ENCODE measurements around the gene ARHGAP11A. TPM values are rescaled to one million over a fixed set of nuclear protein-coding genes. Genes with fewer than 3 reads are reported as not detected.
A peak's percentile ranks its signal among the peaks of the same experiment; 100 is the strongest.

The ARHGAP11A gene
- total RNA-seq, 2 donors from 2014 or later: 0.68 to 0.92 TPM

DNA sequence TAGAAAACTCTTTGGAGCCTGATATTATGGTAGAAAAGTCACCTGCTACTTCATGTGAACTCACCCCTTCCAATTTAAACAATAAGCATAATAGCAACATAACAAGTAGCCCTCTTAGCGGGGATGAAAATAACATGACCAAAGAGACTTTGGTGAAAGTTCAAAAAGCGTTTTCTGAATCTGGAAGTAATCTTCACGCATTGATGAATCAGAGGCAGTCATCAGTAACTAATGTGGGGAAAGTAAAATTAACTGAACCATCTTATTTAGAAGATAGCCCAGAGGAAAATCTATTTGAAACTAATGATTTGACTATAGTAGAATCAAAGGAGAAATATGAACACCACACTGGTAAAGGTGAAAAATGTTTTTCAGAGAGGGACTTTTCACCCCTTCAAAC is 21.1 kb downstream of the ARHGAP11A start:
- H3K27ac ChIP-seq: no peak overlapping the region

DNA sequence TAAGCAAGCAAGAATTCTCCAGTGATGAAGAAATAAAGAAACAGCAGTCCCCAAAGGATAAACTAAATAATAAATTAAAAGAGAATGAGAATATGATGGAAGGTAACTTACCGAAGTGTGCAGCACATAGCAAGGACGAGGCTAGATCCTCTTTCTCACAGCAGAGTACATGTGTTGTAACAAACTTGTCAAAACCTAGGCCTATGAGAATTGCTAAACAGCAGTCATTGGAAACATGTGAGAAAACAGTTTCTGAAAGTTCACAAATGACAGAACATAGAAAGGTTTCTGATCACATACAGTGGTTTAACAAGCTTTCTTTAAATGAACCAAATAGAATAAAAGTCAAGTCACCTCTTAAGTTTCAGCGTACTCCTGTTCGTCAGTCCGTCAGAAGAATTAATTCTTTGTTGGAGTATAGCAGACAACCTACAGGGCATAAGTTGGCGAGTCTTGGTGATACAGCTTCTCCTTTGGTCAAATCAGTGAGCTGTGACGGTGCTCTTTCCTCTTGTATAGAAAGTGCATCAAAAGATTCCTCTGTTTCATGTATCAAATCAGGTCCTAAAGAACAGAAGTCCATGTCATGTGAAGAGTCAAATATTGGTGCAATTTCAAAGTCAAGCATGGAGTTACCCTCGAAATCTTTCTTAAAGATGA is 21.7 kb downstream of the ARHGAP11A start:
- H3K27me3 ChIP-seq (replicated peaks; ENCODE audit: insufficient read depth): no peaks in the 10 kb centered on the region
- H3K4me1 ChIP-seq (ENCODE audit: control insufficient read depth in 1 of 2, low read depth in 2 of 2): no peaks in the 10 kb centered on the region
- TF ChIP-seq CTCF (IDR thresholded peaks at IDR 0.05): no peak
- DNase-seq (ENCODE audit: low spot score): no peak
- ATAC-seq (ENCODE audit: insufficient number of reproducible peaks, low FRiP score, low read depth): no peak
- H3K36me3 ChIP-seq: no peaks in the 10 kb centered on the region
- no peak overlapping the region for H3K4me3 ChIP-seq
- no peak overlapping the region for H3K27ac ChIP-seq
- H3K9me3 ChIP-seq: no peaks in the 10 kb centered on the region

More for the DNA sequence above, 21.1 kb downstream of the ARHGAP11A start:
- Histone ChIP-seq H3K4me3 (no peak overlapping the region), H3K27me3 (replicated peaks; ENCODE audit: insufficient read depth) (no peaks in the 10 kb centered on the region), H3K36me3 (no peaks in the 10 kb centered on the region), H3K9me3 (no peaks in the 10 kb centered on the region), H3K4me1 (ENCODE audit: control insufficient read depth in 1 of 2, low read depth in 2 of 2) (no peaks in the 10 kb centered on the region)
- ATAC-seq (ENCODE audit: insufficient number of reproducible peaks, low FRiP score, low read depth) (no peak), DNase-seq (ENCODE audit: low spot score) (no peak)
- TF ChIP-seq CTCF (IDR thresholded peaks at IDR 0.05): no peak

- Histone ChIP-seq H3K36me3 (no peaks in the 10 kb centered on the region), H3K27ac (no peak overlapping the region), H3K27me3 (replicated peaks; ENCODE audit: insufficient read depth) (no peaks in the 10 kb centered on the region), H3K4me1 (ENCODE audit: control insufficient read depth in 1 of 2, low read depth in 2 of 2) (no peaks in the 10 kb centered on the region), H3K4me3 (no peak overlapping the region), H3K9me3 (no peaks in the 10 kb centered on the region)
- ATAC-seq (ENCODE audit: insufficient number of reproducible peaks, low FRiP score, low read depth) (no peak), DNase-seq (ENCODE audit: low spot score) (no peak)
- no peak for TF ChIP-seq CTCF (IDR thresholded peaks at IDR 0.05)
Measured at GRCh38 chr15:32637704-32638103, 22.4 kb downstream of the ARHGAP11A start.

DNA sequence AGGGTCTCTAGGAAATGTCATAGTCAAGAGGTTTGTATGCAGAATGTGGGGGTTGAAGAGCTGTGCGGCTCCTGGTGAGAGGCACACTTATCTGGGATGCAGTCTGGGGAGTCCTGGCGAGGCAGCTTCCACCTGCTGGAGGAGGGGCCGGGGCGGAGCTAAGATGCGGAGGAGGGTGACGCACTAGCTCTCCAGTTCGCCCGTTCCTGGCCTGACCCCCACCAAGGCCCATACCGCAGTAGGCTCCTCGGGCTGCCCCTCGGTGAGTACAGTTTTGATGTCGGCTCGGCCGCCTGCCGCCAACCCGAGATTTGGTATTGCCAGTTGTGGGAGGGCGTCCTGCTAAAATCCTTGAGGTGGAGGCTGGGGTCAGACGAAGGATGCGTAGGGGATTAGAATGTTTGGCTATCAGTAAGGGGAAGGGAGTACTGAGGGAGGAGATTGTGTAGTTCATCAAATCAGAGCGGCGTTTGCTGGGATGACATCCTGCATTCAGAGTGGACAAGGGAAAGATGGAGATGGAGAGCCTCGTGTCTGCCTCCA is 26.3 kb downstream of the ARHGAP11A start, which contains the start of gene SCG5:
TSS of gene SCG5 (plus strand) at position 194 of the 543 bp plus-strand sequence. CDS start 1,883 bp downstream, outside the sequence.
- H3K9me3 ChIP-seq: no peaks in the 10 kb centered on the region
- ATAC-seq (ENCODE audit: insufficient number of reproducible peaks, low FRiP score, low read depth): no peak
- H3K27me3 ChIP-seq (replicated peaks; ENCODE audit: insufficient read depth): no peaks in the 10 kb centered on the region
- no peak within 1 kb of the TSS for H3K27ac ChIP-seq
- TF ChIP-seq CTCF (IDR thresholded peaks at IDR 0.05): no peak
- no peak for DNase-seq (ENCODE audit: low spot score)
- peak within 1 kb of the TSS; percentile 39 for H3K4me3 ChIP-seq
- no peaks in the 10 kb centered on the region for H3K4me1 ChIP-seq (ENCODE audit: control insufficient read depth in 1 of 2, low read depth in 2 of 2)
- H3K36me3 ChIP-seq: no peaks in the 10 kb centered on the region

DNA sequence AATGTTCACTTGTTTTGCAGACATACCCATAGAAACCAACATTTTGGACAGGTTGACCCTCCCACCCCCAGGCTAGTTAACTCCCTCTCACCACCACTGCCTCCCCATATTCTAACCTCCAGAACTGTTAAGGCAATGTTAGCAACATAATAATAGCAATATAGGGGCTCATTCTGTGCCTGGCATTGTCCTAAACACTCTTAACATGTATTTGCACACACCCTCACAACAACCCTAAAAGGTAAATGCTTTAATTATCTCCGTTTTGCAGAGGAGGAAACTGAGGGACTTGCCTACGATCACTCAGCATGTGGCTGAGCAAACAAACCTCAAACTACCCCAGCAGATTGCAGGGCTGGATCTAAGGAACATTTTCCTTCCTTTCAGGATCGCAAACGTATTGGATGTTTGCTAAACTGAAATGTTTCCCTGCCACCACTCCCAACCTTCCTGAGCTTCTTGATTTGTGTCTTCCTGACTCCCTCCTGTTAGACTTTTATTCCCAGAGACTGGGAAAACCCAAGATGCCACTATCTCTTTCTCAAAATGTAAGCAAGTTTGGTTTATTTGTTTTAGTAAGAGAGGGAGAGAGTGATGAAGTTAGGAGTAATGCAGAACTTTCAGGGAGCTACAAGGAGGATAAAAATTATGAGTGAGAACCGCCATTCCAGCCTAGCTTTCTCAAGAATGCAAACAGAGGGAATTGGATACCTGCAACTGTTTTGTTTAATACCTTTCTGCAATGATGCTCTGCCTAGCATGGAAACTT is 27.5 kb downstream of the ARHGAP11A start:
- Histone ChIP-seq H3K27me3 (replicated peaks; ENCODE audit: insufficient read depth) (no peaks in the 10 kb centered on the region), H3K4me3 (no peak overlapping the region), H3K36me3 (no peaks in the 10 kb centered on the region), H3K4me1 (ENCODE audit: control insufficient read depth in 1 of 2, low read depth in 2 of 2) (no peaks in the 10 kb centered on the region), H3K9me3 (no peaks in the 10 kb centered on the region), H3K27ac (no peak overlapping the region)
- ATAC-seq (ENCODE audit: insufficient number of reproducible peaks, low FRiP score, low read depth): no peak
- no peak for TF ChIP-seq CTCF (IDR thresholded peaks at IDR 0.05)
- DNase-seq (ENCODE audit: low spot score): no peak

Data from thoracic aorta (tissue), 2 donors.